Ascending aorta (tissue), 2 donors: ENCODE measurements around the gene KRT6A. TPM values are rescaled to one million over a fixed set of nuclear protein-coding genes. Genes with fewer than 3 reads are reported as not detected.
"Not testable (repeated sequence)": the region's sequence is repeated elsewhere in the genome, so short reads cannot be mapped to it uniquely, and the experiment has no call there.

ENCODE experiments used
- DNase-seq, 2 donors: peaks; one replicate each; pipeline ENCODE4 v3.0.0-alpha.2; 2019; ENCODE audit warnings: low spot score in 2 of 2
- H3K27ac ChIP-seq, 2 donors: fragments of 200-600 bp; sonication (generic); one replicate each; pipeline ENCODE4 v1.5.1; 2016 to 2017; ENCODE audit warnings: mild to moderate bottlenecking in 1 of 2
- H3K27me3 ChIP-seq: fragments of 200-600 bp; sonication (generic); one replicate; pipeline ENCODE4 v1.5.1; 2017
- H3K36me3 ChIP-seq, 2 donors: fragments of 200-600 bp; sonication (generic); one replicate each; pipeline ENCODE4 v1.5.1; 2016
- H3K4me1 ChIP-seq, 2 donors: fragments of 200-600 bp; sonication (generic); one replicate each; pipeline ENCODE4 v1.5.1; 2016 to 2017; ENCODE audit warnings: mild to moderate bottlenecking in 1 of 2
- H3K4me3 ChIP-seq, 2 donors: fragments of 200-600 bp; sonication (generic); one replicate each; pipeline ENCODE4 v1.5.1; 2016 to 2017; ENCODE audit warnings: mild to moderate bottlenecking in 1 of 2
- H3K9me3 ChIP-seq, 2 donors: fragments of 200-600 bp; sonication (generic); one replicate each; pipeline ENCODE4 v1.5.1; 2016
- CTCF ChIP-seq, 3 experiments: fragments of 200-600 bp in 2 of 3; fragments of 450-650 bp in 1 of 3; sonication (generic) in 2 of 3; IDR thresholded peaks; one replicate each; pipeline ENCODE4 v1.5.1; 2016 to 2019; ENCODE audit warnings: antibody characterized with exemption in 3 of 3, mild to moderate bottlenecking in 1 of 3, moderate library complexity in 1 of 3
- intact Hi-C: fragments of 100-400 bp; cut with DNase I; formaldehyde crosslinking; loops from one replicate; pipeline ENCODE4 v1.15.1; 2023
- total RNA-seq: library from RNA; depleted of rRNA; stranded (reverse); fragments of >200 nt; gene quantifications from one replicate; pipeline ENCODE4 v1.1.0, GENCODE V29; 2016

KRT6A gene
- total RNA-seq, 1 donor from 2014 or later = 3.4 TPM

GRCh38 chr12:52454411-52455201 is 38.5 kb downstream of the KRT6A start:
- Histone ChIP-seq H3K36me3 (no peaks in the 10 kb centered on the region), H3K9me3 (no peaks in the 10 kb centered on the region), H3K27ac (no peak overlapping the region), H3K27me3 (no peaks in the 10 kb centered on the region), H3K4me1 (no peaks in the 10 kb centered on the region), H3K4me3 (no peak overlapping the region)
- no peak for DNase-seq
- TF ChIP-seq CTCF (IDR thresholded peaks at IDR 0.05) = no peak
- intact Hi-C loops = no loop called here

GRCh38 chr12:52452101-52452500 is 41.0 kb downstream of the KRT6A start, which contains the start of gene KRT6B:
Gene KRT6B, minus strand, starts transcription at chr12:52452146. Its CDS starts 68 bp downstream, at chr12:52452078.
- Histone ChIP-seq H3K9me3 (no peaks in the 10 kb centered on the region), H3K4me1 (no peaks in the 10 kb centered on the region), H3K4me3 (no peak within 1 kb of the TSS), H3K36me3 (no peaks in the 10 kb centered on the region), H3K27ac (no peak within 1 kb of the TSS), H3K27me3 (no peaks in the 10 kb centered on the region)
- intact Hi-C loops = no loop called here
- no peak for DNase-seq
- TF ChIP-seq CTCF (IDR thresholded peaks at IDR 0.05) = no peak

GRCh38 chr12:52448228-52448627 is 44.8 kb downstream of the KRT6A start:
- Histone ChIP-seq H3K36me3 (no peaks in the 10 kb centered on the region), H3K27ac (no peak overlapping the region), H3K27me3 (no peaks in the 10 kb centered on the region), H3K4me1 (no peaks in the 10 kb centered on the region), H3K9me3 (no peaks in the 10 kb centered on the region), H3K4me3 (no peak overlapping the region)
- DNase-seq = no peak
- no peak for TF ChIP-seq CTCF (IDR thresholded peaks at IDR 0.05)
- intact Hi-C loops = no loop called here

GRCh38 chr12:52447196-52447595 is 45.9 kb downstream of the KRT6A start:
- H3K27ac ChIP-seq, H3K36me3 ChIP-seq, H3K4me1 ChIP-seq, DNase-seq, H3K9me3 ChIP-seq, intact Hi-C loops, H3K4me3 ChIP-seq, H3K27me3 ChIP-seq: not testable (repeated sequence)

- no peaks in the 10 kb centered on the region for H3K4me1 ChIP-seq
- H3K36me3 ChIP-seq = no peaks in the 10 kb centered on the region
- H3K27ac ChIP-seq = no peak overlapping the region
- no peaks in the 10 kb centered on the region for H3K27me3 ChIP-seq
- intact Hi-C loops = no loop called here
- no peaks in the 10 kb centered on the region for H3K9me3 ChIP-seq
- no peak for TF ChIP-seq CTCF (IDR thresholded peaks at IDR 0.05)
- DNase-seq = no peak
- no peak overlapping the region for H3K4me3 ChIP-seq
Measured at GRCh38 chr12:52446367-52447045, 46.6 kb downstream of the KRT6A start.

GRCh38 chr12:52445876-52446275 is 47.2 kb downstream of the KRT6A start:
- no peaks in the 10 kb centered on the region for H3K4me1 ChIP-seq
- DNase-seq = no peak
- intact Hi-C loops = no loop called here

More at GRCh38 chr12:52445876-52446275, 47.2 kb downstream of the KRT6A start:
- no peak overlapping the region for H3K4me3 ChIP-seq
- TF ChIP-seq CTCF (IDR thresholded peaks at IDR 0.05) = no peak
- no peaks in the 10 kb centered on the region for H3K36me3 ChIP-seq
- no peak overlapping the region for H3K27ac ChIP-seq
- no peaks in the 10 kb centered on the region for H3K9me3 ChIP-seq
- H3K27me3 ChIP-seq = no peaks in the 10 kb centered on the region
